Suprapubic skin (tissue), 3 donors: ENCODE results near the gene TEKTIP1.

Experiments
- CTCF ChIP-seq, 2 donors: fragments of 200-600 bp in 1 of 2; fragments of 450-650 bp in 1 of 2; sonication (generic) in 1 of 2; IDR thresholded peaks; one replicate each; pipeline ENCODE4 v1.5.1; 2016 to 2019; ENCODE audit warnings: antibody characterized with exemption in 2 of 2, mild to moderate bottlenecking in 1 of 2, moderate library complexity in 1 of 2
- EP300 ChIP-seq: sonication (generic); formaldehyde crosslinking; IDR thresholded peaks from one replicate; pipeline ENCODE4 v1.6.1; 2017; ENCODE audit warnings: antibody characterized with exemption

- TF ChIP-seq CTCF (IDR thresholded peaks at IDR 0.05) (no peak), EP300 (no peak)
These were observed 50.5 kb downstream of the TEKTIP1 start for GRCh38 chr19:3589439-3589838.
